HG03575 (cell line): ENCODE data around the gene GJC3.
"Not testable (repeated sequence)": the region's sequence is repeated elsewhere in the genome, so short reads cannot be mapped to it uniquely, and the experiment has no call there.

ENCODE experiments used
- ATAC-seq: cut with Tn5 transposase; IDR thresholded peaks from one replicate; pipeline ENCODE4 v1.9.1; 2021; ENCODE audit not compliant: unreplicated experiment, insufficient number of reproducible peaks, low FRiP score; ENCODE audit errors: extremely low read depth

The GJC3 gene

DNA sequence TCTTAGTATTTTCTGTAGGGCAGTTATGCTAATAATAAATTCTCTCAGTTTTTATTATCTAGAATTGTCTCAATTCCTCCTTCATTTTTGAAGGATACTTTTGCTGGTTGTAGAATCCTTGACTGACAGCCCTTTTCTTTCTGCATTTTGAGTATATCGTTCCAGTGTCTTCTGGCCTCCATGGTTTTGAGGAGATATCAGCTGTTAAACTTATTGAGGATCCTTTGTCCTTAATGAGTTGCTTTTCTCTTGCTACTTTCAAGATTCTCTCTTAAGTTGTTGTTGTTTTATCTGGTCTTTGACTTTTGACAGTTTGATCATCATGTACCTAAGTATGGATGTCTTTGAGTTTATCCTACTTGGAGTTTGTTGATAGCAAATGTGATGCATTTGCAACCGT lies 8.9 kb upstream of the GJC3 start:
- ATAC-seq: no peak

DNA sequence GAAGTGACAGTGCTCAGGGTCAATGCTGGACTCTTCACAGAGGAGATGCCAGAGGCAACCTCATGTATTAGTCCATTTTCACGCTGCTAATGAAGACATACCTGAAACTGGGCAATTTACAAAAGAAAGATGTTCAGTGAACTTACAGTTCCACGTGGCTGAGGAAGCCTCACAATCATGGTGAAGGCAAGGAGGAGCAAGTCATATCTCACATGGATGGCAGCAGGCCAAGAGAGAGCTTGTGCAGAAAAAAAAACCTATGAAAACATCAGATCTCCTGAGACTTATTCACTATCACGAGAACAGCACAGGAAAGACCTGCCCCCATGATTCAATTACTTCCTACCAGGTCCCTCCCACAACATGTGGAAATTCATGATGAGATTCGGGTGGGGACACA lies 5.6 kb upstream of the GJC3 start:
- ATAC-seq: not testable (repeated sequence)

DNA sequence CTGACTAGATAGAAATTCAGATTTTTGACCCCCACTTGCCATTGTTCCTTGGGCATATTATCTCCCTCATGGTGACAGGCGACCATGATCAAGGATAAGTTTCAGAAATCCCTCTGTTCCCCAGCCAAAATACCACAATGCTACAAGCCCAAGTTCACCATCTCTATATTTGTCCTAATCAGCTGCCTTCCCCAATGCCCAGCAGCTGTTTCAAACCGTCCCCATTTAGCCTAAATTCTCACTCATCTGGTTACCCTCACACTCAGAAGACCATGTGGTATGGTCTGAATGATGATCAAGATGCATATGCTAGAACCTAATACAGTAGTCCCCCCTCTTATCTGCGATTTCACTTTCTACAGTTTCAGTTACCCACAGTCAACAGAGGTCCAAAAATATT lies 956 bp upstream of the GJC3 start:
- ATAC-seq: no peak

DNA sequence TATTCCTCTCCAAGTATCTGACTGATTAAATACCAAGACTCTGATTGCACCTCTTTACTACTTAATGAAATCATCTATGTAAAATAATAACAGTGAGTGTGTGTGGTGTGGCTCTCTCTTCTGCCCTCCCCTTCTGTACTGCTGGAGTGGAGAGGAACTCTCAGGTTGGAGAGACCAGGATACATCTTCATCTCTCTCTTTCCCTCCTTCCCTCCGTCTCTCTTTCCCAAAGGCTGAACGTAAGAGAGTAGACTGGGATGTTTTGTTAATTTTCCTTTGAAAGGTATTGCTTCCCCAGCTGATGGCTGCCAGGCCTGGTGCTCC lies 272 bp upstream of the GJC3 start:
- ATAC-seq: no peak

DNA sequence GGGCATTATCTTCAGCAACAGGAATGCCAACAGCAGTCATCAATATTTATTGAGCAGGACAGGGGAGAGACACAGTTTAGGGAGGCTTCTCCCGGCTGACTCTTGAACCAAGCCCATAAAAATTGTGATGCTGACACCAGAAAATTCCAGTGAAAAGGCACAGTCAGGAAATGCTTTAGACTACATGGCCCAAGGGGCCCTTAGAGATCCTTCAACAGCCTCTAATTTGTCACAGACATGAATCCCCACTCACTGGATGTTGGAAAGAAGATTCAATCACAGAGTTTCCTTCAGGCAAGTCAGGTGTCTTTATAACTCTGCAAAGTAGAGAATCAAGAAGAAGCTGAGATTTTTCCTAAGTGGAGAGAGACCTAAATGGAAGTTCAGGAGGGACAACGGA lies 1.2 kb downstream of the GJC3 start:
- ATAC-seq: no peak

DNA sequence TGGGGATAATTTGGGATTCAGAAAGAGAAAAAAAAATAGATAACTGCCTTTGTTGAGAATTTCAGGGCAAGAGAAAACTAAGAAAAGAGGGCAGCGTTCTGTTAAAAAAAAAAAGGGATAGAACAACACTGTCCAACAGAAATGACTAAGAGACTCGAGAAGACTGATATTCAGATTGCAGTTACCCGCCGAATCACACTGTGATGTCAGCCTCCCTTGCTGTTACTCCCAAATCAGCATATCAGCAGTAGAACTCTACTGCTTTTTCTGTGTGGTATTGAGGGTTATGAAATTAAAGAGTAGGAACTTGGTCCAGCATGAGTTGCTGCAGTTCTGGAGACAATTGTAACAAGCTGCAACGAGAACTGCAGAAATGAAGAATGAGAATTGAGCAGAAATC lies 1.9 kb downstream of the GJC3 start:
- no peak for ATAC-seq

DNA sequence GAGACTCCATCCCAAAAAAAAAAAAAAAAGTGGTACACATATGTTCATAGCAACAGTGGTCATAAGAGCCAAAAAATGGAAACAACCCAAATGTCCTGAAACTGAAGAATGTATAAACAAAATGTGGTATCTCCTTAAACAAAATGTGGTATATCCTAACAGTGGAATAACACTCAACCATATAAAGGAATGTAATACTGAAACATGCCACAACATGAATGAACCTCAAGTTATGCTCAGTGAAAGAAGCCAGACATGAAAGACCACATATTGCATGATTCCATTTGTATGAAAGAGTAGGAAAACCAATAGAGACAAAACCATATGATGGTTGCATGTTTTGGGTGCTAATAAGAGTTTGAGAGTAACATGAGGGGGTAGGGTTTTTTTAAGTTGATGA lies 3.1 kb downstream of the GJC3 start:
- ATAC-seq: no peak

DNA sequence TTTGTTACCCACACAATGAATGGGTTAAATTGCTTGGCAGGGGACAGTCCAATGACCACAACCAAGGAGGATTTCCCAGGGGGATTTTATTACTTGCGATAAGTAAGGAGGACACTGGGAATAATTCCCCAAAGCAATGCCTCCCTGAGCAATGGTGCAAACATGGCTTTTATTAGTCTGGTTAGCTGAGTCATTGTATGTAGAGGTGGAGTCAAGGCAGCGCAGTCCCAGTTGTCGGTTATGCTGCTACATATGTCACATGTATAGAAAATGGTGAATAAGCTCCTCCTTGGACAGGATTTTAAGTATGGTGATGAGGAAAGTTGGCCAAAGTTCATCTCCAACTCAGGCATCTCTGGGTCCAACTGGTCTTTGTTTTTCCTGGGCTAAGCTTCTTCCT lies 6.2 kb downstream of the GJC3 start:
- ATAC-seq: no peak

DNA sequence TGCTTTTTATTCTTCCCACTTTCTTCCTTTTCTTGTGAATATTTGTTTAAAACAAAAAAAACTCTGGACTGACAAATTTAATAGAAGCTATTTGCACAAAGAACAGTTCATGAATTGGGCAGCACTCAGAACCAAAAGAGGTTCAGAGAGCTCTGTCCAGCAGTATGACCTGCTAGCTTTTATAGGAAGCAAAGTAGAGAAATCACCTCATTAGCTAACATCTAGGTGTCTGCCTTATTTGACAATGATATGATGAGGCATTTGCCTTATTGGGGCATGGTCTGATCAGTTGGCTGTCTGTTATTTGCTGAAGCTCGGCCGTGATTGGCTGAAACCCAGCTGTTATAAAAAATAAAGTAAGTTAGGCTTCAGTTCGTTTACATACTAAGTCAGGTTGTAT lies 9.3 kb downstream of the GJC3 start:
- ATAC-seq: no peak

DNA sequence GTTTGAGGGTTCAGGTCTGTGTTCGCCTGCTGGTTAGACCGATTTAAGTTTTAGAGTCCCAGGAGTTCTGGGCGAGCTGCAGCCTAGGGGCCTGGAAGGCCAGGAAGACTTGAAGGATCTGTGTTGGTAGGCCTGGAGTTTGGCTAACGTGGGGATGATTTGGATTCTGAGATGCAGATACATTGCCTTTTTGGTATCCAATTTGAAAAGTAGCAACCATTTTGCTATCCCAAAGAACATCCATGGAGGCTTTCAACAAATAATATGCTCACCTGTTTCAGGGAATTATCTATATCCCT lies 9.7 kb downstream of the GJC3 start:
- ATAC-seq: no peak

DNA sequence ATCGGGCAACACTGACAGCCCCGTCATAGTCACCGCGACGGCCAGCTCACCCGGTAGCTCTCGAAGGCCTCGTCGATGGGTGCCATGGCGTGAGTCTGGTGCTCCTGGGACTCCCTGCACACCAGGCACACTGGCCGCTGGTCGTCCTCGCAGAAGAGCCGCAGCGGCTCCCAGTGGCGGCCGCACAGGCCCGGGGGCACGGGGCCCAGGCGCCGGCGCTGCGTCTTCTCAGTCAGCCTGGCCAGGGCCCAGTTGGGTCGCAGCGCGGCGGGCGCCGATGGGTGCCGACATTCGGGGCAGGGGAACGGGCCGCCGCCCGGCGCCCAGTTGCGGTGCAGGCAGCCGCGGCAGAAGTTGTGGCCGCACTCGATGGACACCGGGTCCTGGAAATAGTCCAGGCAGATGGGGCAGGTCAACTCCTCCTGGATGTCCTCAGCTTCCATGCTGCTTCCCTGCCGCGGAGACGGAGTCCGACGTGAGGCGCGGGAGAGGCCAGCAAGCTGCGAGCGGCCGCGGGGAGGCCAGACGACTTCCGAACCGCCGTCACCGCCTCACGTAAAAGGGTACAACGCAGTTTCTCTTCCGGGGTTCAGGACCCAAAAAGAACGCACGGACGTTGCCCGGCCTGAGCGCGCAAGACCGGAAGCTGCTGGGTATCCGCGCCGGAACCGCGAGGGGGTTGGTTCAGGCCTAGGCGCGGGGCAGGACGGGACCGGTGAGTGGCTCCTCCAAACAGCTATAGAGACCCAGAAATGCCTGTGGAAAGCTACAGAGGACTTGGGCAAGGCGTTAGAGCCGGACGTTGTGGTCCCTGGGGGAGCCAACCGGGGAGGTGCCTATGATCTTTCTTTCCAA lies 10.2 kb downstream of the GJC3 start, which contains the start of gene TRIM4:
TSS of gene TRIM4 (minus strand) at position 572 of the 855 bp plus-strand sequence. CDS start at position 443, 129 bp downstream.
- ATAC-seq: peak; percentile 53

DNA sequence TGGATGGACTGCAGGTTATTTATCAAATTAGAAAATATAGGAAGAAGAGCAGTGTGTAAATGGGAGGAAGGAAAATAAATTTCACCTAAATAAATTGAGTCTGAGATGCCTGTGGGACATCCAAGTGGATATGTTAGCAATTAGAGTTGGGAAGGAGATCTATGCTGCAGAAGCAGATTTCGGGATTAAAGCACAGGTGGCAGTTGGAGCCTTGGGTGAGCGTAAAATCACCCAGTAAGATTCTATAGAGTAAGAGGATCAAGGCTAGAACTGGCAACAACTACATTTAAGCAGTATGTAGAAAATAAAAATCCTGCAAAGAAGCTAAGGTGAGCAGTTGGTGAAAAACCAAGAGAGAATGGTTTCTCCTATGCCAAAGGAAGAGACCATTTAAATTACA lies 18.4 kb downstream of the GJC3 start:
- no peak for ATAC-seq

DNA sequence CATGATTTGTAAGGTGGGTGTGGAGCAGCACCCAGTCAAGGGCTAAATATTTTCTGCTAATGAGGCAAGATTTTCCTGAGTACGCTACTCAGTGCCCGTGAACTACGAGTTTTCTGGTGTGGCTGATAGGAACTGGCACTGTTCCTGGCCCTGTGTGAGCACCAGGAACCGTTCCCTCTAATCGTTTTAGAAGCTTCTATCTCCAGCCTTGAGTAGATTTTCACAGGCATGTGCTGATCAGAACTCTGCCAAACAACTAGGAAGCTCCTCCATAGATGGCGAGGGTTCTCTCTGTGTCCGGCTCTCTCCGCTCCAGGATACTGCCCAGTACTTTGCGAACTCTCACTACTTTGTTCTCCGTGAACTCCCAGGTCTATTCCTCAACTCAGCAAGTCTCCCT lies 27.8 kb downstream of the GJC3 start:
- ATAC-seq: no peak

DNA sequence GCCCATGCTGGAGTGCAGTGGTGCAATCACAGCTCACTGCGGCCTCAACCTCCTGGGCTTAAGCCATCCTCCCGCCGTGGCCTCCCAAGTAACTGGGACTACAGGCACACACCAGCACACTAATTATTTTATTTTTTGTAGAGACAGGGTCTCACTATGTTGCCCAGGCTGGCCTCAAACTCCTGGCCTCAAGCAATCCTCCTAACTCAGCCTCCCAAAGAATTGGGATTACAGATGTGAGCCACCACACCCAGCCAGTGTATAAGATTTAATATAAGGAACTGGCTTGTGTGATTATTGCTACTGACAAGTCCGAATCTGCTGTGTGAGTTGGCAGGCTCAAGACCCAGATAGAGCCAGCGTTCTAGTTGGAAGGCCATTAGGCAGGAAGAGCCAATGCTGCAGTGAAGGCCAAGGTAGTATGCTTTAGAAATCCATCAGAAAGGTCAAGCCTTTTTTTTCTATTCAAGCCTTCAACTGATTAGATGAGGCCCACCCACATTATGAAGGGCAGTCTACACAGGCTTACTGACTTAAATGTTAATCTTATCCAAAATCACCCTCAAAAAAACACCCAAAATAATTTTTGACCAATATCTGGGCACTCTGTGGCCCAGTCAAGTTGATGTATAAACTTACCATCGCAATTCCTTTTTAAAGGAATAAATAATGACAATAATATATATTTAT lies 29.4 kb downstream of the GJC3 start:
- ATAC-seq: no peak

DNA sequence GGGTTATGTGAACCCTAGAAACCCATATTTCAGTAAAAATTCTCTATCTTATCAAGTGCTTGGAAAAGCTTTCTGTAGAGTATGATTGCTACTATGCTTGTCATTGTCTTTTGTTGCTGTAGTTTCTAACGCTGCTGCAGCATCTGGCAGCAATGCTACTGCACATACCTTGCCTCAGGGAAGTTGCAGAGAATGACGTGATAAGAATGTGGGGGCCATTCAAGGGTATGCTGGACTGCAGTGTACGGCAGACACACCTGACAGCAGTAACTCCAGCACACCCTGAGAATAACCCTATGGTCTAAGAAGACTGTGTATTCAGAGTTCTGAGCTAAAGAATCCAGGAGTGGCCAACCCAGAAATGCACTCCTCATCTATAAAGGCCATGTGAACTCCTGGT lies 30.6 kb downstream of the GJC3 start:
- no peak for ATAC-seq

DNA sequence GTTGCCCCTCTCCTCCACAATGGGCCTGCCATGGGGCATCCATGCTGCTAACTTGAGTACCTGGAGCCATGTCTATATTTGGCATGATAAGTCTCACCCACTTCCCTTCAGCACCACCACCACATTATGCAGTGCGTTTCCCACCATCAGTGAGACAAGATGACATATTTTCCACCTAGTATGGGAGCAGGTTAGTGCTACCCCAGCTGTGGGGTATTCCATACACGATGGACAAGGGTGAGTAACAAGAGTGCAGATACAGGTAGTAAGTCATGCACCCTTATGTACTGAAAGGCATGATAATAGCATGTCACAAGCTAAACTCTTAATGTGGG lies 31.4 kb downstream of the GJC3 start:
- ATAC-seq: no peak

DNA sequence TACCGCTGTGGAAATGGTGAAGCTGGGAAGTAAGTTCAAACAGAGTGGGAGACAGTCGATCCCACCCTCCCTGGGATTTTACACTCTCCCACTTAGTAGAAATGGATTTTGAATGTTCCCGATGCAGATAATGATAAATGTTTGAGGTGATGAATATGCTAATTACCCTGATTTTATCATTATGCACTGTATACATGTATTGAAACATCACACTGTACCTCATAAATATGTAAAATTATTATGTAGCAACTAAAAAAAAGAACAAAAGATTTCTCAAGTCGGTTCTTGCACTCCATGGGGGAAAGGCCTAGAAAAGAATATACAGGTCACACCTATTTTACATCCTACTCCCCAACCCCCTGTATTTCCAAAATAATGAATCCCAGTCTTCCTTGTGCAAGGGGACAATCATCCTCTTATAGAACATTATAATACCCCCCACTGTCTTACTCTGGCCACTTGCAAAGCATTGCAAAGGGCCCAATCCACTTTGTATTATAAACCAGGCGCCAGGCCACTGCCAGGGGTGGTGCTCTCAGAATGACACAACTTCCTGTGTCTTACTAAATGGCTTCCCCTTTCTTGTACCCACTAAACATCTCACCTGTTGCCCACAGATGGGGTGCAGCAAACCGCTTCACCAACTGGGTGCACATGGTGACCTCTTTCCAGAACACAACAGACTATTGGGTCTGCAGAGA lies 31.9 kb downstream of the GJC3 start:
- no peak for ATAC-seq

DNA sequence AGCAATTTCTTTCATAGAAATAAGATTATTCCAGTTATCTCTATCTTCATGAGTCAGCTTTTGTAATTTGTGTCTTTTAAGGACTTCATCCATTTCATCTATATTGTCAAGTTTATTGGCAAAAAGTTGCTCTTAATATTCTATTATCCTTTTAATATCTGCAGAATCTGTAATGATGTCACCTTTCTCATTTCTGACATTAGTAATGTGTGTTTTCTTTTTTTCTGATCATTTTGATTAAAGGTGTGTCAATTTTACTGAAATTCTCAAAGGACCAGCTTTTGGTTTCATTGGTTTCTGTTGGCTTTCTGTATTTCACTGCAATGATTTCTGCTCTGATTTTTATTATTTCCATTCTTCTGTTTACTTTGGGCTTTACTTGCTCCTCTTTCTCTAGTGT lies 34.7 kb downstream of the GJC3 start:
- ATAC-seq: no peak

DNA sequence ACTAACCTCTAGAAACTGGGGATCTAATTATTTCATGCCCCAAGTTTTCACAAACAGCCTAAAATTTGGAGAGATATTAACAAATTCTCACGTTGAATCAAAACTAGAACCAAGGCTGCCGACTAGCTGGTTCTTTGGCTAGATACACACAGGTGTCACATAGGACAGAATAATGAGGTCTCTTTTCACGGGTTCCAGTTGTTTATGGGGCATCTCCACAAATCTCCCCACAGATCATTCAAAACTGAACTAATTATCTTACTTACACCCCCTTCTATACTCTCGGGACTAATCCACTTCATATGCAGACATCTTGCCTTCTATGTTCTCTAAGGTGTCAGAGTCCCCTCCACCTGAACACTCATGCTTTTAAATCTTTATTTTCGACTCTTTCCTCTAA lies 36.1 kb downstream of the GJC3 start:
- no peak for ATAC-seq

DNA sequence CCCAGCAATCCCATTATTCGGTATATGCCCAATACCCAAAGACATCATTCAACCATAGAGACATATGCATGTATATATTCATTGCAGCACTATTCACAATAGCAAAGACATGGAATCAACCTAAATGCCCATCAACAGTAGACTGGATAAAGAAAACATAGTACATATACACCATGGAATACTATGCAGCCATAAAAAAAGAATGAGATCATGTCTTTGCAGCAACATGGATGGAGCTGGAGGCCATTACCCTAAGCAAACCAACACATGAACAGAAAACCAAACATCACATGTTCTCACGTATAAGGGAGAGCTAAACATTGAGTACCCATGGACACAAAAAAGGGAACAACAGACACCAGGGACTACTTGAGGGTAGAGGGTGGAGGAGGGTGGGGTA lies 39.1 kb downstream of the GJC3 start:
- not testable (repeated sequence) for ATAC-seq
